ENCODE data around the gene ULBP3.

Gene ULBP3

DNA sequence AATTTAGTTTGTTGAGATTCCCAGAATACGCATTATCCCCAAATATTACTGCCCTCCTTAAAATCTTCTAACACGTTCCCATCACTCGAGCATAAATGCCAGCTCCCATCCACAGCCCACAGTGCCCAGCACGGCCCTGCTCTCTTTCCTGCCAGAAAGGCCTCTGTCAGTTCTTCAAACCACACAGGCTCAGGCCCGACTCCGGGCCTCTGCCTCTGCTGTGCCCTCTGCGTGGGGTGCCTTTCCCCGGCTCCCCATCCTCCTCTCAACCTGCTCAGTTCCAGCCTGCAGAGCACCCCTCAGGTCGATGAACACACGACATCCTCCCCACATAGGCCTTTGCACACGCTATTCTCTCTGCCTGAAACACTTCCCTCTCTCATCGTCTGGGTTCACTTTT is 12.8 kb downstream of the ULBP3 start:
- H3K4me3 ChIP-seq (ENCODE audit: low read depth, low read length) = no peak overlapping the region
- POLR2A ChIA-PET = no interaction called here
- TF ChIP-seq, protein P1, sequence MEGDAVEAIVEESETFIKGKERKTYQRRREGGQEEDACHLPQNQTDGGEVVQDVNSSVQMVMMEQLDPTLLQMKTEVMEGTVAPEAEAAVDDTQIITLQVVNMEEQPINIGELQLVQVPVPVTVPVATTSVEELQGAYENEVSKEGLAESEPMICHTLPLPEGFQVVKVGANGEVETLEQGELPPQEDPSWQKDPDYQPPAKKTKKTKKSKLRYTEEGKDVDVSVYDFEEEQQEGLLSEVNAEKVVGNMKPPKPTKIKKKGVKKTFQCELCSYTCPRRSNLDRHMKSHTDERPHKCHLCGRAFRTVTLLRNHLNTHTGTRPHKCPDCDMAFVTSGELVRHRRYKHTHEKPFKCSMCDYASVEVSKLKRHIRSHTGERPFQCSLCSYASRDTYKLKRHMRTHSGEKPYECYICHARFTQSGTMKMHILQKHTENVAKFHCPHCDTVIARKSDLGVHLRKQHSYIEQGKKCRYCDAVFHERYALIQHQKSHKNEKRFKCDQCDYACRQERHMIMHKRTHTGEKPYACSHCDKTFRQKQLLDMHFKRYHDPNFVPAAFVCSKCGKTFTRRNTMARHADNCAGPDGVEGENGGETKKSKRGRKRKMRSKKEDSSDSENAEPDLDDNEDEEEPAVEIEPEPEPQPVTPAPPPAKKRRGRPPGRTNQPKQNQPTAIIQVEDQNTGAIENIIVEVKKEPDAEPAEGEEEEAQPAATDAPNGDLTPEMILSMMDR (IDR thresholded peaks at IDR 0.05; ENCODE audit: insufficient read depth, low read length, missing control alignments) = no peak
- CTCF ChIA-PET = no interaction called here
- no peak for DNase-seq (ENCODE audit: low read depth, low spot score)

DNA sequence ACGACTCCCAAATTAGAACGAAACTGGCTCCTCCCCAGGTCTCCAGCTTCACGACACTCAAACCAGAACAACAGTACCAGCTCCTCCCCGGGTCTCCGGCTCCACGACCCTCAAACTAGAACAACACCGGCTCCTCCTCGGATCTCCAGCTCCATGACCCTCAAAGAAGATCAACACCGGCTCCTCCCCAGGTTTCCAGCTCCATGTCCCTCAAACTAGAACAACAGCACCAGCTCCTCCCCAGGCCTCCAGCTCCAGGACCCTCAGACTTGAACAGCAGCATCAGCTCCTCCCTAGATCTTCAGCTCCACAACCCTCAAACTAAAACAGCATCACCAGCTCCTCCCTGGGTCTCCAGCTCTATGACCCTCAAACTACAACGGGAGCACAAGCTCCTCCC is 13.8 kb downstream of the ULBP3 start:
- no peak for DNase-seq (ENCODE audit: low read depth, low spot score)
- ChIA-PET CTCF (interaction anchor here (0.7 to 2.3 kb wide), 5 partner anchors 11 to 341 kb away, joined by 3 to 10 read pairs (median 5); no protein-coding TSS in a partner anchor), POLR2A (interaction anchor here (1.1 kb wide), 1 partner anchor 10 kb away, joined by 5 read pairs; no protein-coding TSS in a partner anchor)
- no peak overlapping the region for H3K4me3 ChIP-seq (ENCODE audit: low read depth, low read length)
- TF ChIP-seq, protein P1 (IDR thresholded peaks at IDR 0.05; ENCODE audit: insufficient read depth, low read length, missing control alignments) = no peak

DNA sequence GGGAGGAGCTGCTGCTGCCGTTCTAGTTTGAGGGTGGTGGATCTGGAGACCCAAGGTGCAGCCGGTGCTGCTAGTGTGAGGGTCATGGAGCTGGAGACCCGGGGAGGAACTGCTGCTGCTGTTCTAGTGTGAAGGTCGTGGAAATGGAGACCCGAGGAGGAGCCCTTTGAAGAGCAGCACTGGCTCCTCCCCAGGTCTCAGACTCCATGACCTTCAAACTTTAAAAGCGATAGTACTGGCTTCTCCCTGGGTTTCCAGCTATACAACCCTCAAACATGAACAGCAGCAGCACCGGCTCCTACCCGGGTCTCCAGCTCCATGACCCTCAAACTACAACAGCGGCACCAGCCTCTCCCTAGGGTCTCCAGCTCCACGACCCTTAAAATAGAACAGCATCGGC is 15.5 kb downstream of the ULBP3 start:
- TF ChIP-seq, protein P1 (IDR thresholded peaks at IDR 0.05; ENCODE audit: insufficient read depth, low read length, missing control alignments) = no peak
- POLR2A ChIA-PET = interaction anchor here (0.9 kb wide), 1 partner anchor 15 kb away, joined by 4 read pairs; the partner anchor contains the start of gene ULBP3
- CTCF ChIA-PET = interaction anchor here (2.3 to 2.9 kb wide), 2 partner anchors 13 to 36 kb away, joined by 10 to 11 read pairs; no protein-coding TSS in a partner anchor
- no peak overlapping the region for H3K4me3 ChIP-seq (ENCODE audit: low read depth, low read length)
- DNase-seq (ENCODE audit: low read depth, low spot score) = no peak

DNA sequence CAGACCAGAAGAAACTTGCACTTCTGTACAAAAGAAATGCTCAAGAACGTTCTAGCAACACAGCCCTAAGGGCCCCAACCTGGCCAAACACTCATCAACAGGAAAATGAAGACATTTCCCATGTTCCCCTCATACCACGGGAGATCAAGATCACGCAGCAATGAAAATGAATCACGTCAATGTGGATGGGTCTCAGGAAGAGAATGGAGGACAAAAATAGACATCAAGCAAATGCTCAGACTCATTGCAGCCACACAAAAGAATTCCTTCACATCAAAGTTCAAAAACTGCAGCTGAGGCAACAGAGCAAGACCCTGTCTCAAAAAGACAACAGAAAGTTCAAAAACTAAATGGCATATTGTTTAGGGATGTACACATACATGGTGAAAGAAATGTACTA is 18.1 kb downstream of the ULBP3 start:
- CTCF ChIA-PET = interaction anchor here (2.0 kb wide), 1 partner anchor 20 kb away, joined by 8 read pairs; no protein-coding TSS in a partner anchor
- TF ChIP-seq, protein P1 (IDR thresholded peaks at IDR 0.05; ENCODE audit: insufficient read depth, low read length, missing control alignments) = no peak
- no peak overlapping the region for H3K4me3 ChIP-seq (ENCODE audit: low read depth, low read length)
- no peak for DNase-seq (ENCODE audit: low read depth, low spot score)
- POLR2A ChIA-PET = no interaction called here

DNA sequence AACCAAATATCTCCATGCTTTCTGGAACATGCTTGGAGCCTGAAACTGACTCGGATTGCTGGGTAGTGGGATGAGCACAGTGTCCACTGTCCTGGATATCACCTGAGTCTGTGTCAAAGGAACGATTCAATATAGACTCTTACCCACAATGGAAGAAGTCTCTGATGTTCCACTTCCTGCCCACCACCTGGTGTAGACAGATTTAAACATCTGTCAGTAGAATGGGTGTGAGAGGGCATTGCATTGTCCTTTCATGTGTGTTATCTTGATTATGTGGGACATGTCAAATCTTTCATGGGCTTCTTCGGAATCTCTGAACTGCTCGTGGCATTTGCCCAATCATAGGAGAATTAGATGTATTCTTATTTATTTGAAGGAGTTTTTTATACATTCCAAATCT is 20.8 kb downstream of the ULBP3 start:
- DNase-seq (ENCODE audit: low read depth, low spot score) = no peak
- TF ChIP-seq, protein P1 (IDR thresholded peaks at IDR 0.05; ENCODE audit: insufficient read depth, low read length, missing control alignments) = no peak
- ChIA-PET CTCF (no interaction called here), POLR2A (no interaction called here)
- H3K4me3 ChIP-seq (ENCODE audit: low read depth, low read length) = no peak overlapping the region

DNA sequence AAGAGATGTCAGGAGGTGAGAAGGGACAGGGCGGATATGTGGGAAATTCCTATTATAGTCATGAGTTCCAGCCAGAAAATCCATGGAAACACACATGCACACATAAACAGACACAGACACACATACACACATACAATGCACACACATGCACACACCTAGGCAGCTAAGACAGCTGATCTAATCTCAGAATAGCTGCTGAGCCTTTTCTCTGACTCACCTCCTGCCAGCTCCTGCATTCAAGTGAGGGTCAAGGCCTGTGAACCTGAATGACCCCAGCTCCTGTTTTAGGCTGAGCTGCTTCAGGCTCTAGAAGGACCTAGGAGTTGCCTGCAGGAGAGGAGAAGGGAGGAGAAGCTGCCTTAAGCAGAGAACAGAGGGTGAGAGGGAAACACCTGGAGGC is 22.0 kb downstream of the ULBP3 start:
- no peak overlapping the region for H3K4me3 ChIP-seq (ENCODE audit: low read depth, low read length)
- DNase-seq (ENCODE audit: low read depth, low spot score) = no peak
- POLR2A ChIA-PET = no interaction called here
- TF ChIP-seq, protein P1 (IDR thresholded peaks at IDR 0.05; ENCODE audit: insufficient read depth, low read length, missing control alignments) = no peak
- CTCF ChIA-PET = no interaction called here
